NCI-H1105 (cell line): ENCODE measurements around the gene LYRM4.
A peak's percentile ranks its signal among the peaks of the same experiment; 100 is the strongest.

ENCODE experiments used
- DNase-seq: peaks from one replicate; lab custom pipeline; 2025; lab: John Stamatoyannopoulos, UW

Gene LYRM4

GRCh38 chr6:5146398-5146797 lies 114.4 kb downstream of the LYRM4 start:
- DNase-seq = no peak

- DNase-seq = peak; percentile 70
Observed at GRCh38 chr6:5143634-5144311, 117.0 kb downstream of the LYRM4 start.

GRCh38 chr6:5142915-5143314 lies 117.8 kb downstream of the LYRM4 start:
- DNase-seq = no peak

GRCh38 chr6:5142131-5142530 lies 118.6 kb downstream of the LYRM4 start:
- no peak for DNase-seq

GRCh38 chr6:5141046-5141445 lies 119.7 kb downstream of the LYRM4 start:
- DNase-seq = no peak

GRCh38 chr6:5139828-5140771 lies 120.7 kb downstream of the LYRM4 start:
- no peak for DNase-seq

GRCh38 chr6:5138995-5139827 lies 121.5 kb downstream of the LYRM4 start:
- no peak for DNase-seq

GRCh38 chr6:5136851-5137250 lies 123.9 kb downstream of the LYRM4 start:
- no peak for DNase-seq

GRCh38 chr6:5135788-5136376 lies 124.9 kb downstream of the LYRM4 start:
- DNase-seq = no peak

GRCh38 chr6:5133943-5134342 lies 126.8 kb downstream of the LYRM4 start:
- no peak for DNase-seq

GRCh38 chr6:5132731-5133130 lies 128.0 kb downstream of the LYRM4 start:
- no peak for DNase-seq

- DNase-seq = no peak
Observed at GRCh38 chr6:5130135-5130866, 130.4 kb downstream of the LYRM4 start.

- no peak for DNase-seq
Observed at GRCh38 chr6:5128351-5128750, 132.4 kb downstream of the LYRM4 start.

- no peak for DNase-seq
Observed at GRCh38 chr6:5127106-5127687, 133.6 kb downstream of the LYRM4 start.

GRCh38 chr6:5126214-5126613 lies 134.5 kb downstream of the LYRM4 start:
- DNase-seq = no peak

GRCh38 chr6:5125152-5126006 lies 135.4 kb downstream of the LYRM4 start:
- DNase-seq = no peak

- no peak for DNase-seq
Observed at GRCh38 chr6:5124526-5124925, 136.2 kb downstream of the LYRM4 start.

- DNase-seq = no peak
Observed at GRCh38 chr6:5123296-5124143, 137.2 kb downstream of the LYRM4 start.

GRCh38 chr6:5122504-5123112 lies 138.1 kb downstream of the LYRM4 start:
- no peak for DNase-seq
